A549 (cell line): ENCODE results near the gene NGFR.

Experiments used
- BHLHE40 ChIP-seq: IDR thresholded peaks from 2 replicates; pipeline ENCODE4 v1.6.1; 2012; ENCODE audit warnings: low read depth, low read length, inconsistent platforms
- EHMT2 ChIP-seq: fragments of 200-600 bp; sonication (generic); IDR thresholded peaks from 2 replicates; pipeline ENCODE4 v1.6.1; 2016; ENCODE audit warnings: antibody characterized with exemption, low read depth, mild to moderate bottlenecking, moderate library complexity
- HOXB13 ChIP-seq: fragments of 250-450 bp; sonication (Bioruptor Pico); IDR thresholded peaks from 2 replicates; pipeline ENCODE4 v1.5.0; 2020; ENCODE audit warnings: low read depth, mild to moderate bottlenecking, moderate library complexity
- JUN ChIP-seq, 2 experiments: fragments of >200 bp; sonication (Bioruptor Twin); formaldehyde crosslinking; IDR thresholded peaks; 2 replicates in 1 of 2; 3 replicates in 1 of 2; pipeline ENCODE4 v1.6.1; 2016 to 2017
- MYC ChIP-seq: IDR thresholded peaks from 2 replicates; pipeline ENCODE4 v1.6.1; 2012; ENCODE audit warnings: mild to moderate bottlenecking, inconsistent platforms, low read length, improper control_type of control experiment, borderline replicate concordance
- NR3C1 ChIP-seq: fragments of >200 bp; sonication (Bioruptor Twin); formaldehyde crosslinking; IDR thresholded peaks from 3 replicates; pipeline ENCODE4 v1.6.1; 2017
- POLR2A ChIP-seq: IDR thresholded peaks from 2 replicates; pipeline ENCODE4 v1.6.1; 2012; ENCODE audit warnings: mild to moderate bottlenecking, low read length
- RAD21 ChIP-seq, 2 experiments: fragments of >200 bp in 1 of 2; sonication (Bioruptor Twin) in 1 of 2; formaldehyde crosslinking in 1 of 2; IDR thresholded peaks in 1 of 2; conservative IDR thresholded peaks in 1 of 2; 2 replicates in 1 of 2; 3 replicates in 1 of 2; pipeline ENCODE4 v1.6.1; 2012 to 2018; ENCODE audit warnings: inconsistent platforms in 1 of 2
- TF ChIP-seq, protein P1 (sequence below): fragments of >200 bp; sonication (Bioruptor Twin); formaldehyde crosslinking; IDR thresholded peaks from 3 replicates; pipeline ENCODE4 v1.5.1; 2016
- TF ChIP-seq, protein P2 (sequence below): IDR thresholded peaks from 2 replicates; pipeline ENCODE4 v1.6.1; 2012
- TF ChIP-seq, protein P3 (sequence below): fragments of 200-600 bp; sonication (generic); IDR thresholded peaks from 2 replicates; pipeline ENCODE4 v1.6.1; 2016; ENCODE audit warnings: antibody characterized with exemption, mild to moderate bottlenecking, moderate library complexity

DNA sequence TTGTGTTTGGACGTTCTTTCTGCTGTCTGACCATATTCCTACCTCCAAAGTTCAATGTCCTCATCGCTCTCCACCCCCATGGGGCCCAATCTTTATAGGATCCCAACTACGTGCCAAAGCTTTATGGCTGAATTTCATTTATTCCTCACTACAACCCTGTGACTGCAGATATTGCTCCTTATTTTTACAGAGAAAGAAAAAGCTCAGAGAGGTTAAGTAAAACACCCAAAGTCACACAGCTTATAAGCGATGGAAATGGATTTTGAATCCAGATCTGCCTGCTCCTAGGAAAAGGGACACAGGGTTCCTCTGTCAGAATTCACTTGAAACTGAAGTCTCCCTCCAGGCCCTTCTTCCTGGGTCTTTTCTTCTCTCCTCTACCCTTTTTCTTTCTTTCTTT lies 9.3 kb downstream of the NGFR start:
- TF ChIP-seq POLR2A (no peak), BHLHE40 (no peak), MYC (no peak), EHMT2 (no peak), JUN (IDR thresholded peaks at IDR 0.05) (no peak), RAD21 (conservative IDR thresholded peaks at IDR 0.05 in 1 of 2, IDR thresholded peaks at IDR 0.05 in 1 of 2) (no peak), HOXB13 (CRISPR knock-in tag) (no peak), NR3C1 (no peak)
- TF ChIP-seq, protein P1, sequence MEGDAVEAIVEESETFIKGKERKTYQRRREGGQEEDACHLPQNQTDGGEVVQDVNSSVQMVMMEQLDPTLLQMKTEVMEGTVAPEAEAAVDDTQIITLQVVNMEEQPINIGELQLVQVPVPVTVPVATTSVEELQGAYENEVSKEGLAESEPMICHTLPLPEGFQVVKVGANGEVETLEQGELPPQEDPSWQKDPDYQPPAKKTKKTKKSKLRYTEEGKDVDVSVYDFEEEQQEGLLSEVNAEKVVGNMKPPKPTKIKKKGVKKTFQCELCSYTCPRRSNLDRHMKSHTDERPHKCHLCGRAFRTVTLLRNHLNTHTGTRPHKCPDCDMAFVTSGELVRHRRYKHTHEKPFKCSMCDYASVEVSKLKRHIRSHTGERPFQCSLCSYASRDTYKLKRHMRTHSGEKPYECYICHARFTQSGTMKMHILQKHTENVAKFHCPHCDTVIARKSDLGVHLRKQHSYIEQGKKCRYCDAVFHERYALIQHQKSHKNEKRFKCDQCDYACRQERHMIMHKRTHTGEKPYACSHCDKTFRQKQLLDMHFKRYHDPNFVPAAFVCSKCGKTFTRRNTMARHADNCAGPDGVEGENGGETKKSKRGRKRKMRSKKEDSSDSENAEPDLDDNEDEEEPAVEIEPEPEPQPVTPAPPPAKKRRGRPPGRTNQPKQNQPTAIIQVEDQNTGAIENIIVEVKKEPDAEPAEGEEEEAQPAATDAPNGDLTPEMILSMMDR: no peak
- TF ChIP-seq, protein P2, sequence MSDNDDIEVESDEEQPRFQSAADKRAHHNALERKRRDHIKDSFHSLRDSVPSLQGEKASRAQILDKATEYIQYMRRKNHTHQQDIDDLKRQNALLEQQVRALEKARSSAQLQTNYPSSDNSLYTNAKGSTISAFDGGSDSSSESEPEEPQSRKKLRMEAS: no peak
- TF ChIP-seq, protein P3, sequence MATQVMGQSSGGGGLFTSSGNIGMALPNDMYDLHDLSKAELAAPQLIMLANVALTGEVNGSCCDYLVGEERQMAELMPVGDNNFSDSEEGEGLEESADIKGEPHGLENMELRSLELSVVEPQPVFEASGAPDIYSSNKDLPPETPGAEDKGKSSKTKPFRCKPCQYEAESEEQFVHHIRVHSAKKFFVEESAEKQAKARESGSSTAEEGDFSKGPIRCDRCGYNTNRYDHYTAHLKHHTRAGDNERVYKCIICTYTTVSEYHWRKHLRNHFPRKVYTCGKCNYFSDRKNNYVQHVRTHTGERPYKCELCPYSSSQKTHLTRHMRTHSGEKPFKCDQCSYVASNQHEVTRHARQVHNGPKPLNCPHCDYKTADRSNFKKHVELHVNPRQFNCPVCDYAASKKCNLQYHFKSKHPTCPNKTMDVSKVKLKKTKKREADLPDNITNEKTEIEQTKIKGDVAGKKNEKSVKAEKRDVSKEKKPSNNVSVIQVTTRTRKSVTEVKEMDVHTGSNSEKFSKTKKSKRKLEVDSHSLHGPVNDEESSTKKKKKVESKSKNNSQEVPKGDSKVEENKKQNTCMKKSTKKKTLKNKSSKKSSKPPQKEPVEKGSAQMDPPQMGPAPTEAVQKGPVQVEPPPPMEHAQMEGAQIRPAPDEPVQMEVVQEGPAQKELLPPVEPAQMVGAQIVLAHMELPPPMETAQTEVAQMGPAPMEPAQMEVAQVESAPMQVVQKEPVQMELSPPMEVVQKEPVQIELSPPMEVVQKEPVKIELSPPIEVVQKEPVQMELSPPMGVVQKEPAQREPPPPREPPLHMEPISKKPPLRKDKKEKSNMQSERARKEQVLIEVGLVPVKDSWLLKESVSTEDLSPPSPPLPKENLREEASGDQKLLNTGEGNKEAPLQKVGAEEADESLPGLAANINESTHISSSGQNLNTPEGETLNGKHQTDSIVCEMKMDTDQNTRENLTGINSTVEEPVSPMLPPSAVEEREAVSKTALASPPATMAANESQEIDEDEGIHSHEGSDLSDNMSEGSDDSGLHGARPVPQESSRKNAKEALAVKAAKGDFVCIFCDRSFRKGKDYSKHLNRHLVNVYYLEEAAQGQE: no peak
